IPS-18c (cell line): Measurements from ENCODE around the gene TRA2B.

ENCODE experiments used
- H3K4me3 ChIP-seq: 2 replicates; pipeline ENCODE4 v1.7.0; 2013; ENCODE audit warnings: low read depth, mild to moderate bottlenecking, low read length, moderate library complexity; ENCODE audit not compliant: insufficient read depth
- H3K9me3 ChIP-seq: one replicate; pipeline ENCODE4 v1.6.1; 2013; ENCODE audit warnings: mild to moderate bottlenecking, low read length, moderate library complexity; ENCODE audit not compliant: control insufficient read depth, insufficient read depth

The TRA2B gene

DNA sequence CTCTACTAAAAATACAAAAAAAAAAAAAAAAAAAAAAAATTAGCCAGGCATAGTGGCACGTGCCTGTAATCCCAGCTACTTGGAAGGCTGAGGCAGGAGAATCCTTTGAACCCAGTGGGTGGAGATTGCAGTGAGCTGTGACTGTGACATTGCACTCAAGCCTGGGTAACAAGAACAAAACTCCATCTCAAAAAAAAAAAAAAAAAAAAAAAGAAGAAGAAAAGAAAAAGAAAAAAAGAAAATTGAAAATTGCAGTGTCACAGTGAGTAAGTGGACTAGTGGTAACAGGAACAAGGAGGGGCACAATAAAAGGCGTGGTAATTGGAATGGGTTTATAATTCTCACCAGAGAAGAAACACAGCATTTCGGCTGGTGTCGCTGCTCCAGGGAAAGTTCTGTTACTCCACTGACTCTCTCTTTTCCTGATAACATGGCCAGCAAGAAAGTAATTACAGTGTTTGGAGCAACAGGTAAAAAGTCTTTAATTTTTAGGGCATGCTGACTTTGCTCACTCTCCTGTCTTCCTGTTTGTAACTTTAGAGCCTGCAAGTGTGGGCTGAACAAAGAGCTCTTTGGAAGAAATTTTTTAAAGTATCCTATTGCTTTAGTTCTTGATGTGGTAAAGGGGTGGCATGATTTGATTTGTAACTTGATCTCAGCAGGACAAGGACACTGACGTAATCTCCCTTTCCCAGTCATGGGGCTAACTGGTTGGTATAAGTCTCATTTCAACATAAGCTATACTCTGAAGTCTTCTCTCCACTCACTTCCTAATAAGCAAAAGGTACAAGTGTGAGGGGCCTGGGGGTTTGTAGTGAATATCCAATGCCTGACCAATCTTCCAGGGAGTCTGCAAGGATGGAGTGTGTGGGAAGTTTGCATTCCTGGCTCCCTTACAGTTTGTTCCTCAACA lies 22.1 kb upstream of the TRA2B start:
- Histone ChIP-seq H3K4me3 (no peak overlapping the region), H3K9me3 (no peaks in the 10 kb centered on the region)

DNA sequence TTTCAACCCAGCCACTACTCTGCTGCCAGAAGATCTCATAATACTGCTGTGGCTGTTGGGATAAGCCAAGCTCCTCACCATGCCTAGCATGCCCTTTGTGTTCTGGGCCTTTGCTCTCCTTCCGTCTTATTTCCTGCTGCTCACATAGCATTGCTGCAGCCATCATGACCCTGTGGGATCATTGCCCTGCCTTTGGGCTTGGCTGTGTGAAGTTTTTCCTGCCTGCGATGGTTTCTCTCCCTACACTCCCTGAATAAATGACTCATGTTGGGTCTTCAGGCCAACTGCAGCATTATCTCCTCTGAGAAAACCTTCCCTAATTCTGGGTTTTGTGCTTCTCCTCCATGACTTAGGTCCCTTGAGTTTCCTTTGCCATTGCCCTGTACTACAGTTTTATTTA lies 20.8 kb upstream of the TRA2B start:
- H3K4me3 ChIP-seq = no peak overlapping the region
- no peaks in the 10 kb centered on the region for H3K9me3 ChIP-seq

DNA sequence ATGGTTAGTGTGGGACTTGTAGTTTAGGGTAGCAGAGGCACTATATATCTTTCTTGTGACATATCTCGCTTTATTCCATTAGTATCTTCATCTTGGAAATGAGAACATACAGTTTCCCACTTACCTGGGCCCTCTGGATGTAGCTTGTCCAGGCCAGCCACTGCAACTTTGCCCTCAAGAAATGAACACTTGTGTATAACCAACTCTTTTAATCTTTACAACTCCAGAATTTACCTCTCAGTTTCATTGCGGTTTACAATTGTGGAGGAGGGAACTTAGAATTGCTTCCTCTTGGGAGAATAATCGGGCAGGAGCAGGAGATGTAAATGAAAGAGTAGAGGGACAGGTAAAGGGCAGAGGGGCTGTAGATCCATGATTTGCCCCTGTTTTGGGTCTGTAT lies 18.4 kb upstream of the TRA2B start:
- no peak overlapping the region for H3K4me3 ChIP-seq
- H3K9me3 ChIP-seq = no peaks in the 10 kb centered on the region

DNA sequence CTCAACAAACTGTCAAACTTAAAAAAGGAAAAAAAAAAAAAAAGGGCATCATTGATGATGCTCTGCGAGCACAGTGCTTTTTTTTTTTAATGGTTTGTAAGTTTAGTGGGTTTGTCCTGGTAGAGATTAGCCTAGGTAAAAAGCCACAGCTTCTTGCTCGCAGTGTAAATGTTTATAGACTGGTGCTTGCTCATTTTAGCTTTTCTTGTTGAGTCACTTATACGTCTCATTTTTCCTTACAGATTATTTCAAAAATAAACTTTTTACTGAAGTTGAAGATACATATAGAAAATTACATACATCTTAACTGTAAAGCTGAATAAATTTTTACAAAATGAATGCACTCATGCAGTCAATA lies 16.5 kb upstream of the TRA2B start:
- H3K4me3 ChIP-seq = no peak overlapping the region
- H3K9me3 ChIP-seq = no peaks in the 10 kb centered on the region

DNA sequence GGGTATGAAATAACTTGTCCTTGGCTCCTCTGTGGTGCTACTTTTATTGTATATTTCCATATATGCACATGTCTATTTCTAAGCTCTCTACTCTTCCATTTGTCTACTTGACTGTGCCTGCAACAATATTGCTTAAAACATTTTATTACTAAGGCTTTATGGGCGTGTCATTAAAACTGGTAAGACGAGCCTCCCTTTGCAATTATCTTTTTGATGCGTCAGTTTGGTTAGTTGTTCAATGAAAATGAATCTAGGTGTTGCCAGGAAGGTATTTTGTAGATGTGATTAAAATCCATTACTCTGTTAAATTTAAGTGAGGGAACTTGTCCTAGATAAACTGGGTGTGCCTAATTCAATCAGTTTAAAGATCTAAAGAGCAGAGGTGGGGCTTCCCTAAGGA lies 12.9 kb upstream of the TRA2B start:
- Histone ChIP-seq H3K9me3 (no peaks in the 10 kb centered on the region), H3K4me3 (no peak overlapping the region)

GRCh38 chr3:185949515-185949914 lies 11.7 kb upstream of the TRA2B start:
- Histone ChIP-seq H3K4me3 (no peak overlapping the region), H3K9me3 (no peaks in the 10 kb centered on the region)

- Histone ChIP-seq H3K4me3 (no peak overlapping the region), H3K9me3 (no peaks in the 10 kb centered on the region)
Observed at GRCh38 chr3:185948292-185948691, 10.5 kb upstream of the TRA2B start.

DNA sequence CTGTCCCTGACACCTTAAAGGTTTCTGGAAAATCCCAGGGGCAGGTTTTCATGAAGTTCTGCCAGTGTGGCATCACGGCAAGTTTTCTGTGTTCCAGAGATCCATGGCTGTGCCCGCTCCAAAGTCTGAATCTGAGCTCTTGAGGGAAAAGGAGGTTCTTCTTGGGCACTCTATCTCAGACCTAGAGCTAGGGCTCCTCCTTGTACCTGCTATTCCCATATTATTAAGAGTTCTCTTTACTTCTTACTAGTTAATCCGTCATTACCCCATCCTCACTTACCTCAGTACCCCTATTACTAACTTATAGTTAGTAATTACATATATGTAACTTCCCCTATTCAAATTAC lies 5.9 kb upstream of the TRA2B start:
- no peak overlapping the region for H3K4me3 ChIP-seq

DNA sequence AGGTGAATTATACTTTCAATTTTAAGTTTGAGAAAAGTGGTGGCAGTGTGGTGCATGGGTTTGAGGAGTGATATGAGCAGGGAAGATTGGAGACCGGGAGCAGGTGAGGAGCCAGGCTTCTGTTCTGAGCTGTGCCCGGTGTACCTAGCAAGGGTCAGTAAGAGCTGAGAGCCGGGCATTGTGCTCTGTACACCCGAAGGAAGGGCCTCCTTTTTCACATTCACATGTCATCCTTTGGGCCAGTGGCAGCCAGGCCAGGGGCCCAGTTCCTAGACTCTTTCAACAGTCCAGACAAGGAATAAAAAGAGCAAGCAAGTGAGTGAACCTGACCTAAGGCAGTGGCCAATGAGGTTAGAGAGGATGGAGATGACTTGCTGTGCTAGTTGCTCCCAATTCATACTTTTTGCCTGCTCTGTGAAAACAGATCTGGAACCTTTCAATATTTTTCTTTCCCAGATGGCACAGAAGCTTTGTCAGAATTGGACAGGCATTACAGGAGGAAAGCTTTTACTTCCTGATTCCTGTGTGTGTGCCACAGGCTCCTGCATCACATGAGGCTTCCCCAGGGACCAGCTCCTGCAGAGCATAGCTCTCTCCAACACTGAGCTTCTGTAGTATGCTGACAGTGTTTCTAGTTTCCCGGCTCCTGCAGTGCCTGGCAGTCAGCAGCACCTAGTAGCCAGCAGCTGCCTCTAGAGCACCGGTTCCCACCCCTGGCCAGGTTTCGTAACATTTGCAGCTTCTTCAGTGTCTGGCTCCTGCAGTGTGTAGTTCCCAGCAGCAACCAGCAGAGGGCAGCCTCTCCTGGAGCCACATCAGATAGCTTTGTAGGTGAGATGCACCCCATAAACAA lies 5.3 kb upstream of the TRA2B start:
- H3K4me3 ChIP-seq = no peak overlapping the region

More for the DNA sequence above, 5.9 kb upstream of the TRA2B start:
- no peaks in the 10 kb centered on the region for H3K9me3 ChIP-seq

GRCh38 chr3:185942396-185942795 lies 4.6 kb upstream of the TRA2B start:
- H3K9me3 ChIP-seq = no peaks in the 10 kb centered on the region
- no peak overlapping the region for H3K4me3 ChIP-seq

More for the DNA sequence above, 5.3 kb upstream of the TRA2B start:
- no peaks in the 10 kb centered on the region for H3K9me3 ChIP-seq

- Histone ChIP-seq H3K9me3 (no peaks in the 10 kb centered on the region), H3K4me3 (no peak overlapping the region)
Observed at GRCh38 chr3:185940951-185941350, 3.1 kb upstream of the TRA2B start.

GRCh38 chr3:185939721-185940120 lies 1.9 kb upstream of the TRA2B start:
- Histone ChIP-seq H3K4me3 (no peak overlapping the region), H3K9me3 (no peaks in the 10 kb centered on the region)

- H3K9me3 ChIP-seq = no peaks in the 10 kb centered on the region
- peak overlapping the region; percentile 99 for H3K4me3 ChIP-seq
Observed at GRCh38 chr3:185936814-185937688, 763 bp downstream of the TRA2B start.

GRCh38 chr3:185936273-185936629 lies 1.6 kb downstream of the TRA2B start:
- Histone ChIP-seq H3K9me3 (no peaks in the 10 kb centered on the region), H3K4me3 (peak overlapping the region; percentile 99)

GRCh38 chr3:185935465-185936272 lies 2.1 kb downstream of the TRA2B start:
- Histone ChIP-seq H3K4me3 (peak overlapping the region; percentile 99), H3K9me3 (no peaks in the 10 kb centered on the region)

DNA sequence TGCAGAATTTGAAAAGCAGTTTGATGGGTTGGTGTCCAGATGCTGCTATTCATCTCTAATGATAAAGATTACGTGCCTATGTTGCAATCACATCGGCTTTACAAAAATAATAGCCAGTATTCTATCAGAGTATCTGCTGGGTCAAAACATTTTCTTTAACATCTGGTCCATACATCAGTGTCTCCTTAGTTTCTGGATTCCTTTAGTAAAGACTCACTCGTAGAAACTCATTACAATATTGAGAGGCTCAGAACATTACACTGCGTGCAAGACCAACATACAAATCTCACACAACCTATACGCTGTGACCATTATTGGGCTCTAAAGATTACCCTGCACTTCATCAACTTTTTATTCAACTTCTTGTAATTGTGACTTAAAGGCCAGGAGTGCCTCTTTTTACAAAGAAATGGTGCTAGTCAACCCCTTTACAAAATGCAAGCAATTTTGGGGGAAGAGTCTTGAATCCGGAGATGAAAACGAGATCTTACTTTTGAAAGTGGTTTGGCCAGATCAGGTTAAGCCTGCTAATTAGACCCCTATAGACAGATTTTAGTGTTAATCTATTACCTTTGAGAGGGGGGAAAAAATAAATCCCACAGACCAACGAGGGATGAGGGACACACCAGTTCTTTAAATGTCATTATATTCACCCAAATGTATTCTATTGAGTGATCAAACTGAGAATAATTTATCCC lies 2.9 kb downstream of the TRA2B start:
- Histone ChIP-seq H3K4me3 (peak overlapping the region; percentile 99), H3K9me3 (no peaks in the 10 kb centered on the region)
